K562 (cell line): Measurements from ENCODE around the gene TSTD1. TPM values are rescaled to one million over a fixed set of nuclear protein-coding genes. Genes with fewer than 3 reads are reported as not detected.
"Not testable (repeated sequence)": the region's sequence is repeated elsewhere in the genome, so short reads cannot be mapped to it uniquely, and the experiment has no call there.

Source experiments
- ATAC-seq: fragments of 200-7000 bp; cut with Tn5 transposase; 3 replicates; pipeline ENCODE4 v1.9.1; 2020; ENCODE audit warnings: moderate library complexity
- BruUV-seq: library from RNA; stranded (reverse); fragments of 400-500 nt; replicated peaks from 2 replicates; lab custom pipeline; 2021; lab: Mats Ljungman, UMichigan
- CTCF ChIA-PET: fragments of 300-600 bp; formaldehyde crosslinking; extraction: SDS; loops from one replicate; lab custom pipeline; 2021; ENCODE audit warnings: low intra/inter-chr PET ratio; lab: Yijun Ruan, JAX
- POLR2A ChIA-PET: fragments of 300-600, 350-650 bp; sonication (Branson Sonifier 250); formaldehyde crosslinking; extraction: SDS; loops from one replicate; lab custom pipeline; 2021; ENCODE audit warnings: antibody characterized with exemption, inconsistent platforms; lab: Yijun Ruan, JAX
- DNase-seq, 4 experiments: peaks; one replicate each; pipeline versions ENCODE4 v3.0.0 to v3.0.0-alpha.2; 2011 to 2018; ENCODE audit warnings: low spot score in 3 of 4, mixed read lengths in 3 of 4; ENCODE audit errors: extremely low read depth in 1 of 4
- FAIRE-seq: peaks from 2 replicates; lab custom pipeline; 2011; peaks lifted over from hg19 to GRCh38; lab: Jason Lieb, UNC
- H2AFZ ChIP-seq: 2 replicates; pipeline ENCODE4 v1.6.0; 2011; ENCODE audit warnings: low read depth, low read length, control low read depth, inconsistent platforms
- H3K27ac ChIP-seq: fragments of 200-600 bp; 3 replicates; pipeline ENCODE4 v1.8.0; 2011; ENCODE audit warnings: low read depth, mild to moderate bottlenecking, control low read depth, inconsistent platforms, low read length, moderate library complexity, mixed read lengths; ENCODE audit errors: extremely low read depth
- H3K27me3 ChIP-seq, 2 experiments: fragments of 300-600 bp in 1 of 2; 2 replicates in 1 of 2; 3 replicates in 1 of 2; pipeline versions ENCODE4 v1.6.0 to v1.8.0; 2011; ENCODE audit warnings: inconsistent platforms in 2 of 2, low read length in 2 of 2, mild to moderate bottlenecking in 1 of 2, mixed read lengths in 1 of 2, moderate library complexity in 1 of 2; ENCODE audit not compliant: control insufficient read depth in 2 of 2, insufficient read depth in 2 of 2
- H3K36me3 ChIP-seq: fragments of 300-600 bp; 3 replicates; pipeline ENCODE4 v1.8.0; 2011; ENCODE audit warnings: mild to moderate bottlenecking, low read length, inconsistent platforms; ENCODE audit not compliant: control insufficient read depth, insufficient read depth
- H3K4me1 ChIP-seq, 2 experiments: fragments of 200-600 bp in 1 of 2; replicated peaks in 1 of 2; 2 replicates in 1 of 2; 3 replicates in 1 of 2; pipeline versions ENCODE4 v1.5.1 to v1.8.0; 2011; ENCODE audit warnings: inconsistent platforms in 2 of 2, low read length in 2 of 2, mild to moderate bottlenecking in 1 of 2, mixed read lengths in 1 of 2, moderate library complexity in 1 of 2; ENCODE audit not compliant: control insufficient read depth in 2 of 2, insufficient read depth in 2 of 2
- H3K4me2 ChIP-seq: 2 replicates; pipeline ENCODE4 v1.6.1; 2011; ENCODE audit warnings: low read length, control low read depth, inconsistent platforms, mixed read lengths; ENCODE audit not compliant: insufficient read depth
- H3K4me3 ChIP-seq: fragments of 200-600 bp; sonication (generic), shearing (Covaris generic); 2 replicates; pipeline ENCODE4 v1.5.1; 2016; ENCODE audit warnings: control low read depth, inconsistent platforms
- H3K79me2 ChIP-seq: fragments of 200-600 bp; 3 replicates; pipeline ENCODE4 v1.8.0; 2011; ENCODE audit warnings: low read length, inconsistent platforms; ENCODE audit not compliant: control insufficient read depth, insufficient read depth
- H3K9ac ChIP-seq, 2 experiments: 2 replicates each; pipeline versions ENCODE4 v1.6.0 to v1.6.1; 2011; ENCODE audit warnings: low read depth in 2 of 2, low read length in 2 of 2, control low read depth in 1 of 2, inconsistent platforms in 1 of 2, mild to moderate bottlenecking in 1 of 2, mixed read lengths in 1 of 2; ENCODE audit not compliant: insufficient read depth in 1 of 2
- H3K9me1 ChIP-seq: one replicate; pipeline ENCODE4 v1.6.0; 2011; ENCODE audit warnings: inconsistent platforms, mild to moderate bottlenecking, low read length, moderate library complexity; ENCODE audit not compliant: control insufficient read depth, insufficient read depth
- H3K9me3 ChIP-seq: replicated peaks from 2 replicates; pipeline ENCODE4 v1.5.1; 2011; ENCODE audit warnings: low read depth, low read length, inconsistent platforms; ENCODE audit not compliant: control insufficient read depth, insufficient read depth
- H4K20me1 ChIP-seq: replicated peaks from 2 replicates; pipeline ENCODE4 v1.6.1; 2011; ENCODE audit warnings: low read length, inconsistent platforms, mixed read lengths; ENCODE audit not compliant: control insufficient read depth, insufficient read depth
- NR2C2 ChIP-seq, 2 experiments: fragments of 200-800 bp in 1 of 2; sonication (Bioruptor generic) in 1 of 2; sonication (generic) in 1 of 2; formaldehyde crosslinking in 1 of 2; IDR thresholded peaks; 2 replicates each; pipeline versions ENCODE4 v1.6.1 to v1.8.0; 2016 to 2022; ENCODE audit warnings: mild to moderate bottlenecking in 1 of 2, missing compliant biosample characterization in 1 of 2, missing genetic modification characterization in 1 of 2, missing genetic modification reagents in 1 of 2
- ZNF395 ChIP-seq: fragments of 200-800 bp; sonication (Bioruptor generic); IDR thresholded peaks from 2 replicates; pipeline ENCODE4 v1.6.1; 2017; ENCODE audit warnings: missing genetic modification characterization, missing compliant biosample characterization
- ZNF589 ChIP-seq: fragments of 200-800 bp; sonication (Bioruptor generic); IDR thresholded peaks from 2 replicates; pipeline ENCODE4 v1.6.1; 2016; ENCODE audit warnings: low read depth, missing genetic modification characterization, missing compliant biosample characterization
- WGBS: fragments of 100-300 bp; shearing (Covaris generic); methylation state at CpG from one replicate; pipeline ENCODE4 v1.1.6; 2016; ENCODE audit warnings: low coverage, mixed read lengths; ENCODE audit not compliant: insufficient coverage; ENCODE audit errors: missing lambda C conversion rate; 5-methylcytosine and 5-hydroxymethylcytosine counted together
- in situ Hi-C: fragments of 300-500 bp; cut with MboI; formaldehyde crosslinking; loops from 4 replicates; pipeline ENCODE4 v1.15.0; 2018; ENCODE audit warnings: inconsistent platforms, mixed read lengths
- intact Hi-C: fragments of 100-400 bp; cut with micrococcal nuclease; formaldehyde crosslinking; loops from 2 replicates; pipeline ENCODE4 v1.14.2; 2022
- polyA plus RNA-seq, 8 experiments: library from polyadenylated mRNA; depleted of rRNA in 4 of 8; stranded (reverse) in 5 of 8; unstranded in 3 of 8; fragments of >200 nt; fragmentation: Nextera tagmentation in 2 of 8; fragmentation: Illumina TruSeq in 1 of 8; extraction: Ambion mirVana in 2 of 8; extraction: Trizol in 1 of 8; gene quantifications; 2 replicates each; pipeline versions ENCODE4 v1.2.1 to v1.2.3, GENCODE V29; 2011 to 2014; ENCODE audit warnings: inconsistent platforms in 1 of 8, missing spikeins in 1 of 8
- total RNA-seq, 7 experiments: library from RNA; depleted of rRNA in 6 of 7; stranded (reverse); fragments of >200 nt in 6 of 7; fragmentation: Illumina TruSeq in 2 of 7; extraction: Trizol in 2 of 7; gene quantifications; 2 replicates each; pipeline versions ENCODE4 v1.2.1 to v1.2.3, GENCODE V29; 2011 to 2021; ENCODE audit warnings: low replicate concordance in 1 of 7

The TSTD1 gene
- total and polyA plus RNA-seq, 9 of the 15 experiments (the other 6 are each of a cell fraction or from before 2014, with no cell fraction given): 0.23 to 0.53 TPM; not detected in 7

GRCh38 chr1:161017181-161017580 is 21.6 kb downstream of the TSTD1 start:
- H2AFZ ChIP-seq; H3K4me2 ChIP-seq; H4K20me1 ChIP-seq; H3K27me3 ChIP-seq; in situ Hi-C loops; H3K4me3 ChIP-seq; H3K9ac ChIP-seq; H3K9me1 ChIP-seq; TF ChIP-seq NR2C2 (CRISPR knock-in tag; IDR thresholded peaks at IDR 0.05): not testable (repeated sequence)
- 41% methylated on average over 6 of the region's 7 CpGs for WGBS
- H3K27ac ChIP-seq: peak overlapping the region; percentile 29; the same call in 2 of the 3 replicates
- peaks cover 77% of the 10 kb centered on the region for H3K79me2 ChIP-seq
- TF ChIP-seq ZNF589 (CRISPR knock-in tag): 0 out of 2 replicates have a peak, but pooled peaks have one; percentile 41
- TF ChIP-seq ZNF395 (CRISPR knock-in tag): peak; percentile 79; the same call in 1 of the 2 replicates
- 0 out of 2 replicates have a peak, but pooled peaks have one; percentile 13 for TF ChIP-seq NR2C2 (tag; IDR thresholded peaks at IDR 0.05)
- TF ChIP-seq, all 486 proteins: peak for 3; not testable (repeated sequence) for 483
- H3K9me3 ChIP-seq, FAIRE-seq, BruUV-seq, H3K36me3 ChIP-seq, intact Hi-C loops, ATAC-seq, CTCF ChIA-PET, DNase-seq: not testable (repeated sequence)
- peaks cover 39 to 47% of the 10 kb centered on the region in 2 experiments for H3K4me1 ChIP-seq
- POLR2A ChIA-PET: interaction anchor here (1.0 kb wide), 1 partner anchor 10 kb away, joined by 6 read pairs; no protein-coding TSS in a partner anchor
